Activated T-cell treated with anti-CD3 and anti-CD28 coated beads, Interleukin-2, amount 50 U/mL, for 48 hours (primary cell): ENCODE measurements around the gene CENPE.

ENCODE experiments used
- DNase-seq, 2 experiments: peaks; one replicate each; pipeline ENCODE4 v3.0.0-alpha.2; 2020

Gene CENPE

DNA sequence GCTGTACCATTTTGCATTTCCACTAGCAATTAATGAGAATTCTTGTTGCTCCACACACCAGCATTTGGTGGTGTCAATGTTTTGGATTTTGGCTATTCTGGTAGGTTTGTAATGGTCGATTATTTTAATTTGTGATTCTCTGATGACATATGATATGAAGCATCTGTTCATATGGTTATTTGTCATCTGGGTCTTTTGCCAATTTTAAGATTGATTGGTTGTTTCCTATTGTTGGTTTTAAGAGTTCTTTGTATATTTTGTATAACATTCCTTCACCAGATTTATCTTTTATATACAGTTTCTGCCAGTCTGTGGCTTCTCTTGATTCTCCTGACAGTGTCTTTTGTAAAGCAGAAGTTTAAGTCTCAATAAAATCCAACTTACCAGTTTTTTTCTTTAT lies 80.0 kb downstream of the CENPE start:
- DNase-seq = no peak

DNA sequence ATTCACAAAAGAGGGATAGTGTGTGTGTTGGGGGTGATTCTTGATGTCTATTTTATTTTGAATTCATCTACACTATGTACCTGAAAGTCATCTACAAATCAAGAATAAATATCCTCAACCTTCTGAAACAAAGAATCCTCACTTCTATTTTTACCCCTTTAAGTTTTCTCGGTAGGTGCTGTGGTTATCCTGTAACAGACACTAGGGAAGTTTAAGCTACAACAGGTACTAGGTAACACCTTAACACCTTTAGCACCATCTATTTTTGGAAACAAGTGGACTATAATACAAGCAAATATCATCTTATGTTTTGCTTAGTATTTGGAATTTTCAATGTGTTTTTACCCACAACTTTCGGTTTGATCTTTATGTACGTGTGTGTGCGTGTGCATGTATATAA lies 86.5 kb downstream of the CENPE start:
- no peak for DNase-seq

- DNase-seq = no peak
Observed at GRCh38 chr4:103108542-103108941, 89.6 kb downstream of the CENPE start.

- DNase-seq = no peak
Observed at GRCh38 chr4:103105558-103106356, 92.4 kb downstream of the CENPE start.

DNA sequence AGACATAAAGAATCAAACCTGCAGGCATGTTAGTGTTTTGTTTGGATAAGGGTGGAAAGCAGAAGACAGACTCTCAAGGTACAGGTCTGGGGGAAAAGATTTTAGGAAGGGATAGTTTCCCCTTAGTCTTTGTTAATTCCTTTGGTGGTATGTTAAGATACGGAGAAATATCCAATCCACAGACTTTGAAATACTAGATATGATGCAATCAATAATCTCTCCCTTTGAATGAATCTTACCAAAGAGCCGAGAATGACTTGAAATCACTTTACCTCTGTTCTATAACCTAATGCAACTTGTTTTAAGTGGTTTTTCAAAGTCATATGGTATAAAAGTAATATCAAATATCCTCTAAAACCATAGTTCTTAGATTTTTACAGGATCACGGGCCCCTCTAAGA lies 93.3 kb downstream of the CENPE start:
- DNase-seq = no peak

GRCh38 chr4:103100691-103101090 lies 97.5 kb downstream of the CENPE start:
- no peak for DNase-seq

- DNase-seq = peak in 1 of 2 experiments; percentile 29
Observed at GRCh38 chr4:103099691-103100392, 98.3 kb downstream of the CENPE start, which contains the start of gene BDH2. TSS of gene BDH2 (minus strand) at chr4:103099834. CDS start at chr4:103096254, 3,580 bp downstream.

DNA sequence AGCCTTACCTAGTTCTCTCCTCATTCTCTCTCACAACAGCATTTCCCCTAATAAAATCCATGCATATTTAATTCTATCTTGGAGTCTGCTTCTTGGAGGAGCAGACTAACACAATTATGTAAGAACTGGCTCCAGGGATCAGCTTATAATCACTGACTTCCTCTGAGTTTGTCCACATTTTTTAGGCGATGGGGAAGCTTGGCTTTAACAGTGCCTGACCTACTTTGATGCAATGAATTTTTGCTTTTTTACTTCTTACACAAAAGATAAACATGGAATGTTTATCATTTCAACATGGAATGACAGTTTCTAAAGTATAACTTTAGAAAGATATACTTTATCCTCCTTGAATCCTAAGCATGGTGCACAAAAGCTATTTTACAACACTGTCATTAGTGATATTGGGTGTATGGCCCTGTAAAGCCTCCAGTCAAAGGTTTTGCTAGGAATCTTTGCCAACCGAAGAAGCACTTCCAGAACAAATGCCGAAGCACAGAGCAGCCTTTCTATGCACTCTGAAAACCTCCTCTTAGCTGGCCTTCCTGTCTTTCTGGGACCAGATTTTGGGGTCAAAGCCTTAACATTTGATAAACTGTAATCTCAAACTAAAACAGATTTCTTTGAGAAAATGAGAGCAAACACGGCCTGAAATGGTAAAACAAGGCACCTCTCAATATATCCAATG lies 99.2 kb downstream of the CENPE start:
- DNase-seq = no peak

DNA sequence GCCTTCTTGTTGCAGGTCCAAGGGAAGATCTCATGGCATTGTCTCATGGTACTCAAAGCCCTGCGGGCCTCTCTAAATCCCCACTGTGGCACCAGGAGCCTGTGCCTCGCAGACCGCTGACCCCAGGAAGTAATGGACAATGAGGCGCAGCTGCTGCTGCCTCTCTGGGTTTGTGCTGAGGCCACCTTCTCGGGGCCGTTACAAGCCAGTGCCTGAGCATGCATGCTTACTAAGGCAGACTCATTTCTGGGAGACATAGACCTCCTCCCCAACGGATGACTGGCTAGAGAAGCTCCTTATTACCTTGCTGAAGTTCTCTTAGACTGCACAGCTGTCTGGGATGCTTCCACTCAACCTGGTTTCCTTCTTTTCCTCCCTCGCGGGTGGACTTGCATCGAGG lies 99.8 kb downstream of the CENPE start:
- DNase-seq = no peak

DNA sequence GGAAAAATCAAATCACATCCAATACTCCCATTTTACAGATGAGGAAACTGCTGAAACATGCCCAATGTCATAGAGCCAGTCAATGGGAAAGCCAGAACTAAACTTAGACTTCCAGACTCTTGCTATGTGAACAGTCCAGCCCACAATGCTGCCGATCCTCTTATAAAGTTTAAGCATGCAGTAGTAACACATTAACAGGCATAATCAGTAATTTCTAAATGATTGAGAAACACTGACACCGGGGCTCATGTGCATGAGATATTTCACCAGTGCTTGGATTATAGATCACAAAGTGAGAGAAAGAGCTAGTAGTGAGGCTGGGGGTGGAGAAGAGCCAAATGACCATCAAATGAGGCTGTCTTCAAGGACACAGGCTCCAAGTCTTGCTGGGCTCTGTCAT lies 101.0 kb downstream of the CENPE start:
- no peak for DNase-seq

DNA sequence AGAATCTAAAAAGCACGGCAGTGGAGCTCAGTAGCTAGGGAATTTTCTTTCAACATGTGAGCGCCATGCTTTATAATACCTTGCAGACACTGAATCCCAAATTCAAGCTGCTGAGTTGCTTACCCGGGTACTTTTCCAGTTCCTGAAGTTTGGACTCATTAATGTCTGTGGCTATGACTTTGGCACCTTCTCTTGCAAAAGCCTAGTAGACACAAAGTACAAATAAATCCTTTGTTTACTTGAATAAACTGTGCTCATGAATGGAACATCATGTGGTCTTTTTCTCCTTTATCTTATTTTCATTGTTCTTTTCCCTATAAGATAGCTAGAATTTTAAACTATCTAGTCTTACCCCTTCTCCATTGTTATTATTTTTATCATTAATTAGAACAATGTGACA lies 103.1 kb downstream of the CENPE start:
- DNase-seq = no peak

DNA sequence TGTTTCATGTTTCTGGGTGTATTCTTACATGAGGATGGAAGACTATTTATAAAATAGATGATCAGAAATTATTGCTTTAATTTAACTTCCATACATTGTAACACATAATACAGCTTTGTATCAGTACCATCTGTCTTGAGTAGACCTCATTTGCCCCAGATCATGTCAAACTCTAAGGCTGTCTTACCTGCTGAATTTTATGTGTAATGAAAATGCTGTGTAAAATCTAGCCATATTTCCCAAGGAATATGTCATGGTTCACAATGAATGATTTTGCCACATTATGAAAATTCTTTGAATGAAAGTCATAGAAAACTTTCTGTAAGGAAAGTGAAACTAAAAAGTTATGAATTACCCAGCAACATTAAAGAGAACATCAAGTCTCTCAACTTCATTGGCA lies 105.9 kb downstream of the CENPE start:
- DNase-seq = no peak

- no peak for DNase-seq
Observed at GRCh38 chr4:103091601-103092223, 106.4 kb downstream of the CENPE start.

DNA sequence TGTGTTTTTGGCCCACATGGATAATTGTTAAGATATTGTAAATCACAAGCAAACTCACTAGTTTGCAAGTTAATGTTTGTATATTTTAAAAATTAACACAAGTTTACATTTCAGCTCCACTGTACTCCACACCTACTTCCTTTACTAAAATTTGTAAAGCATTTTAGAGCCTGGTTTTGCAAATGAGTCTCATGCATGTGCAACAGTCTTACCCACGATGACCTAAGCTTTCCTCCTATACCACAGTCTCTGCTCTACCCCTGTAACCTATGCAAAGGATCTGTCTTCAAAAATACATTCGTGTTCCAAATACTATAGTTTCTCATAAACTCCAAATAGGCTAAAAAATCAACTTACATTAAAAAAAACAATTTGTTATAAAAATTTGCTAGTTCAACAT lies 108.7 kb downstream of the CENPE start:
- no peak for DNase-seq

DNA sequence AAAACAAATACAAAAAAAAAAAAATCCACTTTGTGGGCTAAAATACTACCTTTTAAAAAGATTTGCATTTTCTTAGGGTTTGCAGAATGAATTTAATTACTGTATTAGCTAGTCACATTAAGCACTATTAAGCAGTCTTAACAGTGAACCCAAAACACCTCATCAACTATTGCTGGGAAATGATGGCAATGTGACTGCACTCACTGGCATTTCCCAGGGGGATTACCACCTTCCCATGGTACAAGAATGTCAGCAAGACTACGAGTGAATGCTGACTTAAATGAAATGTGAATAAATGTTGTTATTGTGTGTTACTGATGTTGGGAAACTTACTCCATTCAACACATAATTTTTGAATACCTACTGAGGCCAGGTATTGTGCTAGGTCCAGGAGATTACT lies 111.6 kb downstream of the CENPE start:
- DNase-seq = no peak

DNA sequence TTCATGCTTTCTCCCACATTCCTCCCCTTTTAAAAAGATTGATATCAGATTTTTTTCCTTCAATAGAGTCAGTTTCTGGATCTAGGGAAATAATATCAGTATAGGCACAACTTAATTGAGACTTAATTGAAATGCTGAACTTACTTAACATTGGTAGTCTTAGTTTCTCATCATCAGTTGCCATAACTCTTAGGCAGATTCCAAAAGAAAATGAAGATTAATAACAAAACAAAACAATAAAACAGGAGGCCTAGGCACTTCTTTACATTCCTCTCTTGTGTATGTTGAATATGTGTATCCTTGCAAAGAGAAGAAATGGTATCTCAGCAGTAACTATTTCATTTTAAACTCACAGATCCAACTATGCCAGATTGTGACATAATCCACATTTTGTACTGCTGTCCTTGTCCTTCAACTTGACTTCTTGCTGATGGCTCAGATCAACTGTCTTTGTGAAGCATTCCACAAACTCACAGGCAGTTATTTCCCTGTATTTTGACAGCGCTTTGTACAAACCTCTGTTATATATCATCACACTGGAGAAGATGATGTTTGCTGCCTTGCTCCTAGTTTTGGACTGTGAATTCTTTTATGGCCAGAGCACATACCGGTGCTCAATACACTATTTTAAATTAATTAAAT lies 112.5 kb downstream of the CENPE start:
- DNase-seq = no peak

- DNase-seq = no peak
Observed at GRCh38 chr4:103079621-103080020, 118.5 kb downstream of the CENPE start.

DNA sequence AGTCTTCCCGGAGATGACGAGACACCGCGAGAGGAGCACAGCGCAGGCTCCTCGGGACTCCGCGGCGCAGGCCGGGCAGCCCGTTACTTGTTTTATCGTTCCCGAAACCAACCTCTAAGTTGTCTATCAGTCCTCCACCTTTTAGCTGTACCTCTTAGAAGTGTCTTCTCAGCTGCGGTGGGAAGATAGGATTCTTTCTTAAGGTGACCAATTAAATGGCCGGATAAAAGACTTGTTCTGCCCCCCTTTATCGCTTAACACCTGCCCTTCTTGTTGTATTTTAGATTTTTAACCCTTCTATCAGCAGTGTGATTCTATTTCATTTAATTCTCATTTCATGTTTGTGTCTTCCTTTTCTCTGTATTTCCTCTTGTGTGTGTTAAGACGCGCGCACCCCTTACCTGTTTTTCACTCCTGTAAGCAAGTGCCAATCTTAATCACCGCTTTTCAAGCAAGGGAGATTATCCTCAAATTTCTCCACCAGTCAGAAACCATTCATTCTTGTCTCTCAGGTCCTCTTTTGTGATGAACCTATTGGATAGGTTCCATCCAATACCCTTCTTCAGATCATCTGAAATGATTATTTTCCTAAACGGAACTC lies 121.3 kb downstream of the CENPE start, which contains the start of gene SLC9B2:
TSS of gene SLC9B2 (minus strand) at position 15 of the 601 bp plus-strand sequence. CDS start 9,211 bp downstream, outside the sequence.
- no peak for DNase-seq

DNA sequence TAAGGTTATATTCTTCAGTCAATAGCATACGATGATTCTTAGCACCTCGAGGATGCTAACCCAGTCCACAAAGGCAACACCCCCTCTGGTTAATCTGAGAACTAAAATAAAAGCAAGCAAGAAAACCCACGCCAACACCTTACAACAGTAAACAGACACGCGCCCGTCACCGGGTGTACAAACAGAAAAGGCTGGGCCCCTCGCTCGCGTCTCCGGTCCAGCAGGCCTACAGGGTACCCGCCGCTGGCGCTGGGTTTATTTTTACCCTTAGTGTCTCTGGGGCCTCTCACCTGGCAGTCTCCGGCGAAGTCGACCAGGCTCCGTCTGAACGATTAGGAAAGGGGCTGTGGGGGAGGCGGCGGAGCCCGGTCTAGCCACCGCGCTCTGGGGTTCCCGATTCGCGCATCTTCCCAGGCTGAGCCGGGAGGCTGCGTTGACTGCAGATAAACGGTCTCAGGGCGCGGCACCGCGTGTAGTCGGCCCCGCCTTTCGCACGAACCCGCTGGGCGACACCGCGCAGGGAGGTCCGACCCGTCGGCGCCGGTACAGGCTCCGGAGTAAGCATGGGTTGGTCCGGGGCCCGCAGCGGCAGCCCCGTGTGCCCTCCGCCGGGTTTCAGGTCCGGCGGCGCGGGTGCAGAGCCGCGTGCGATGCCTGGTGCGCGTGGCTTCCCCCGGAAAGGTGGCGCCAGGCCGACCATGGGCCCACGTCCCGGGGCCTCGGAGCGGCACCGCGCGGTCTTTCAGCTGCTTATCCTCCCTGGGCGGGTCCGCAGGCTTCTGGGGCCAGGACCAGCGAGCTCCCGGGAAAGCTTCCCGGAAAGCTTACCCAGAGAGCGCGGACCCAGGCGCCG lies 122.0 kb downstream of the CENPE start:
- peak; percentile 80 to 82 for DNase-seq

DNA sequence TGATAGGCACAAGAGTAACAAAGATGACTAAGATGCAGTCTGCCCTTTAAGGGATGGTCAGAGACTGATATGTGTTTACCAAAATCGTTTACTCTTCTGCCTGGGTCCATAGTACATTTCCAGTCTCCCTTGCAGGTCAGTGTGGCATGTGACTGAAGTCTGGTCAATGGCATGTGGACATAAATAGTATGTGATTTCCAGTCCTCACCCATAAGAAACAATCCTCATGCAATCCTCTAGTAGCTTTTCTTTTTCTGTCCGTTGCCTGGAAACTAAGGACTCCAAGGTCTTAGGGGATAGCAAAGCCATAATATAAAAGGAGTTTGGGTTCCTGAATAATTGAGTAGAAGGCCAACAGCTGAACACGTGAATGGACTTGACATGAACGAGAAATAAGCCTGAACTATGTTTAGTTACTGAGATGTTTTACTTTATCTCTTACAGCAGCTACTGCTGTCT lies 122.7 kb downstream of the CENPE start:
- no peak for DNase-seq
